ENCODE measurements around the gene KCTD7.

DNA sequence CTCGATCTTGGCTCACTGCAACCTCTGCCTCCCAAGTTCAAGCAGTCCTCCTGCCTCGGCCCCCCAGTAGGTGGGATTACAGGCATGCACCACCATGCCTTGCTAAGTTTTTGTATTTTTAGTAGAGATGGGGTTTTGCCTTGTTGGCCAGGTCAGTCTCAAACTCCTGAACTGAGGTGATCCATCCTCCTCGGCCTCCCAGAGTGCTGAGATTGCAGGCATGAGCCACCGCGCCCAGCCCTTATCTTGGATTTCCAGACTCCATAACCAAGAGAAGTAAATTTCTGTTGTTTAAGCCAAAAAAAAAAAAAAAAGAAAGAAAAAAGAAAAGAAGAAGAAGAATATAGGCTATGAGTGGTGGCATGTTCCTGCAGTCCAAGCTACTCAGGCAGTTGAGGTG lies 58.5 kb downstream of the KCTD7 start:
- TF ChIP-seq POLR2AphosphoS5 (IDR thresholded peaks at IDR 0.05; ENCODE audit: low read depth, low read length) (no peak), TAF1 (IDR thresholded peaks at IDR 0.05; ENCODE audit: low read depth, low read length) (no peak), POLR2A (IDR thresholded peaks at IDR 0.05; ENCODE audit: low read depth, low read length) (no peak), SPI1 (IDR thresholded peaks at IDR 0.05; ENCODE audit: low read depth, low read length) (no peak)

Measured in GM12891 (cell line).